ENCODE data around the gene HORMAD2. TPM values are rescaled to one million over a fixed set of nuclear protein-coding genes. Genes with fewer than 3 reads are reported as not detected.

Gene HORMAD2
- total RNA-seq, 1 donor from 2014 or later, result not detected

DNA sequence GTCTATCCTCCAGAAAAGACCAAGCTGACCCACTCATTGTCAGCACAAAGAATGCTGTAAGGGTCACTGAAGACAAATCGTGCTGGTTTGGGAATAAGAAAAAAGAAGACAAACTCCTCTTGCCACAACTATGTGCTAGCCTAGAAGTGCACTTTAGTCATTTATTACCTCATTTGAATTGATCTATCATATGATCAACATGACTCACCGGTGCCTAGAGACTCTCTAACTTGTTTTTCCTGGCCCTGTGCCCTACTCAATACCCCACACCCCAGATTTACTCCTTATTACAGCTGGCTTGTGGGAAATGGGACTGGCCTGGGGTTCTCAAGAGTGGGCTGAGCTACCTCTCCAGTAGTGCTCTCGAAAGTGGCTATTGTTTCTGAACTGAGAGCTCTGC, 35.9 kb upstream of the HORMAD2 start:
- Histone ChIP-seq H3K36me3 (ENCODE audit: control insufficient read depth, insufficient read depth, low read length) (no peaks in the 10 kb centered on the region), H3K4me3 (ENCODE audit: low read depth, low read length) (no peak overlapping the region), H3K27me3 (ENCODE audit: control insufficient read depth, insufficient read depth, low read length) (no peaks in the 10 kb centered on the region)
- peak; percentile 93 for DNase-seq (ENCODE audit: low read depth)
- TF ChIP-seq, protein P1, sequence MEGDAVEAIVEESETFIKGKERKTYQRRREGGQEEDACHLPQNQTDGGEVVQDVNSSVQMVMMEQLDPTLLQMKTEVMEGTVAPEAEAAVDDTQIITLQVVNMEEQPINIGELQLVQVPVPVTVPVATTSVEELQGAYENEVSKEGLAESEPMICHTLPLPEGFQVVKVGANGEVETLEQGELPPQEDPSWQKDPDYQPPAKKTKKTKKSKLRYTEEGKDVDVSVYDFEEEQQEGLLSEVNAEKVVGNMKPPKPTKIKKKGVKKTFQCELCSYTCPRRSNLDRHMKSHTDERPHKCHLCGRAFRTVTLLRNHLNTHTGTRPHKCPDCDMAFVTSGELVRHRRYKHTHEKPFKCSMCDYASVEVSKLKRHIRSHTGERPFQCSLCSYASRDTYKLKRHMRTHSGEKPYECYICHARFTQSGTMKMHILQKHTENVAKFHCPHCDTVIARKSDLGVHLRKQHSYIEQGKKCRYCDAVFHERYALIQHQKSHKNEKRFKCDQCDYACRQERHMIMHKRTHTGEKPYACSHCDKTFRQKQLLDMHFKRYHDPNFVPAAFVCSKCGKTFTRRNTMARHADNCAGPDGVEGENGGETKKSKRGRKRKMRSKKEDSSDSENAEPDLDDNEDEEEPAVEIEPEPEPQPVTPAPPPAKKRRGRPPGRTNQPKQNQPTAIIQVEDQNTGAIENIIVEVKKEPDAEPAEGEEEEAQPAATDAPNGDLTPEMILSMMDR (IDR thresholded peaks at IDR 0.05; ENCODE audit: insufficient read depth, low read length, poor library complexity, severe bottlenecking), result no peak

DNA sequence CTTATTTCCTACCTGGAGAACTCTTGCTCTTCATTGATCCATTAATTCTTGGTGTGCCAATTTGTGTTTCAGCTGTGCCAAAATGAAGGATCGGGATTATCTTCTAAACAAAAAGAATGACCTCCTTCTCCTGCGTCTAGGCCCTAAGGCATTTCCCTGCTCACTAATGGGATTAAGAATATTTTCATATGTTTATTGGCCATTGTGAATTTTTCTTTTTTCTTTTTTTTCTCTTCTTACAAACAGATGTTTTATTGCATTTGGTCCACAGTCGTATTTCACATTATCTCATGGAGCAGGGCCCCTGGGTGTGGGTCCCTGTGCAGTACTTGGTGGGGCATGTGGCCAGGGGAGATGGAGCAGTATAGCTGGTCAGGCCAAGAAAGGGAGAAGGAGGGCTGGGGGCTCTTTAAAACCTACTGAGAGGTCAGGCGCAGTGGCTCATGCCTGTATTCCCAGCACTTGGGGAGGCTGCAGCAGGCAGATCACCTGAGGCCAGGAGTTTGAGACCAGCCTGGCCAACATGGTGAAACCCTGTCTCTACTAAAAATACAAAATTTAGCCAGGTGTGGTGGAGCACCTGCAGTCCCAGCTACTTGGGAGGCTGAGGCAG, 35.3 kb upstream of the HORMAD2 start:
- Histone ChIP-seq H3K27me3 (ENCODE audit: control insufficient read depth, insufficient read depth, low read length) (no peaks in the 10 kb centered on the region), H3K36me3 (ENCODE audit: control insufficient read depth, insufficient read depth, low read length) (no peaks in the 10 kb centered on the region), H3K4me3 (ENCODE audit: low read depth, low read length) (no peak overlapping the region)
- TF ChIP-seq, protein P1 (IDR thresholded peaks at IDR 0.05; ENCODE audit: insufficient read depth, low read length, poor library complexity, severe bottlenecking), result no peak
- no peak for DNase-seq (ENCODE audit: low read depth)

- no peaks in the 10 kb centered on the region for H3K27me3 ChIP-seq (ENCODE audit: control insufficient read depth, insufficient read depth, low read length)
- DNase-seq (ENCODE audit: low read depth), result no peak
- H3K4me3 ChIP-seq (ENCODE audit: low read depth, low read length), result no peak overlapping the region
- TF ChIP-seq, protein P1 (IDR thresholded peaks at IDR 0.05; ENCODE audit: insufficient read depth, low read length, poor library complexity, severe bottlenecking), result no peak
- no peaks in the 10 kb centered on the region for H3K36me3 ChIP-seq (ENCODE audit: control insufficient read depth, insufficient read depth, low read length)
These were observed 34.8 kb upstream of the HORMAD2 start for GRCh38 chr22:30045494-30045887.

GRCh38 chr22:30045901-30046715, 34.2 kb upstream of the HORMAD2 start:
- Histone ChIP-seq H3K4me3 (ENCODE audit: low read depth, low read length) (no peak overlapping the region), H3K36me3 (ENCODE audit: control insufficient read depth, insufficient read depth, low read length) (no peaks in the 10 kb centered on the region), H3K27me3 (ENCODE audit: control insufficient read depth, insufficient read depth, low read length) (no peaks in the 10 kb centered on the region)
- DNase-seq (ENCODE audit: low read depth), result no peak
- TF ChIP-seq, protein P1 (IDR thresholded peaks at IDR 0.05; ENCODE audit: insufficient read depth, low read length, poor library complexity, severe bottlenecking), result no peak

GRCh38 chr22:30046716-30047363, 33.4 kb upstream of the HORMAD2 start:
- H3K27me3 ChIP-seq (ENCODE audit: control insufficient read depth, insufficient read depth, low read length), result no peaks in the 10 kb centered on the region
- no peaks in the 10 kb centered on the region for H3K36me3 ChIP-seq (ENCODE audit: control insufficient read depth, insufficient read depth, low read length)
- no peak overlapping the region for H3K4me3 ChIP-seq (ENCODE audit: low read depth, low read length)
- no peak for DNase-seq (ENCODE audit: low read depth)
- TF ChIP-seq, protein P1 (IDR thresholded peaks at IDR 0.05; ENCODE audit: insufficient read depth, low read length, poor library complexity, severe bottlenecking), result no peak
